ENCODE data around the gene CCDC60. TPM values are rescaled to one million over a fixed set of nuclear protein-coding genes. Genes with fewer than 3 reads are reported as not detected.

CCDC60 gene
- polyA plus RNA-seq, 1 experiment = not detected

DNA sequence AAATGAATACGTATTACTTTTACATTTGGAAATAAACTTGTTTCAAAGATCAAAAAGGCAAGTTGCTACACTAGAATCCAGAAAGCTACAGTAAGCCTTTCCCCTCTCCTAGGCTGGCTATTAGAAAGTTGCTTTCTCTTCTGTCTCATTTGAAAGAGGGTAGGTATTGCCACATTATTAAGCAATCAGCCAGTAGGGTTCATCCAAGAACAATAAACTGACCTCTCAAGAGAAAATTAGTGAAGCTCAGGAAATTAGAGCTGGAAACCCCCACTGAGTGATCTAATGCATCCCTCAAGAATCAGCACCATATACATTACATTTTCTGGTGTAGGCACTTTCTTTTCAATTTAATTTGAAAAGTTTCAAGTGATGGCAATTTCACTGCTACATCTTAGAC, 254.6 kb downstream of the CCDC60 start:
- Histone ChIP-seq H3K36me3 (ENCODE audit: control insufficient read depth, insufficient read depth, low read length) (no peaks in the 10 kb centered on the region), H3K27me3 (ENCODE audit: control insufficient read depth, insufficient read depth, low read length) (no peaks in the 10 kb centered on the region; the same call in 1 of the 2 replicates), H3K4me3 (ENCODE audit: low read depth, low read length) (no peak overlapping the region)
- ChIA-PET POLR2A (no interaction called here), CTCF (interaction anchor here (0.6 kb wide), 1 partner anchor 71 kb away, joined by 3 read pairs; no protein-coding TSS in a partner anchor)
- TF ChIP-seq, protein P1, sequence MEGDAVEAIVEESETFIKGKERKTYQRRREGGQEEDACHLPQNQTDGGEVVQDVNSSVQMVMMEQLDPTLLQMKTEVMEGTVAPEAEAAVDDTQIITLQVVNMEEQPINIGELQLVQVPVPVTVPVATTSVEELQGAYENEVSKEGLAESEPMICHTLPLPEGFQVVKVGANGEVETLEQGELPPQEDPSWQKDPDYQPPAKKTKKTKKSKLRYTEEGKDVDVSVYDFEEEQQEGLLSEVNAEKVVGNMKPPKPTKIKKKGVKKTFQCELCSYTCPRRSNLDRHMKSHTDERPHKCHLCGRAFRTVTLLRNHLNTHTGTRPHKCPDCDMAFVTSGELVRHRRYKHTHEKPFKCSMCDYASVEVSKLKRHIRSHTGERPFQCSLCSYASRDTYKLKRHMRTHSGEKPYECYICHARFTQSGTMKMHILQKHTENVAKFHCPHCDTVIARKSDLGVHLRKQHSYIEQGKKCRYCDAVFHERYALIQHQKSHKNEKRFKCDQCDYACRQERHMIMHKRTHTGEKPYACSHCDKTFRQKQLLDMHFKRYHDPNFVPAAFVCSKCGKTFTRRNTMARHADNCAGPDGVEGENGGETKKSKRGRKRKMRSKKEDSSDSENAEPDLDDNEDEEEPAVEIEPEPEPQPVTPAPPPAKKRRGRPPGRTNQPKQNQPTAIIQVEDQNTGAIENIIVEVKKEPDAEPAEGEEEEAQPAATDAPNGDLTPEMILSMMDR (IDR thresholded peaks at IDR 0.05; ENCODE audit: insufficient read depth, low read depth, low read length) = no peak
- no peak for DNase-seq (ENCODE audit: low read depth)

DNA sequence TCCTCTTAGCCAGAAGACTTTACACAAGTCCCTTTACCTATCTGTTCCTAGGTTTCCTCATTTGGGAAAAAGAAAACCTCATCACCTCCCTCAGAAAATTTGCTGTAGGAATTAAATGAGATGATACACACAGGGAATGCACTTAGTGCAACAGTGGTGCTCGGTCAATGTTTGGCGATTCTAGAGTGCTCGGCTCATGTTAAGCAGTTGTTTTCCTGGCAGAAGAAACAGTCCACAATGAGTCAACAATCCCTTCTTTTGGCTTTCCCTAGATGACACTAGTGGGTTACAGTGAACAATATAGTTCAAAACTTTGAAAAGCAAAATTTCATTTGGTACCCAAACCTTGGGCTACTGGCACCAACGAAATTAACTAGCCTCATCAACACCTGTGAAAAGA, 255.1 kb downstream of the CCDC60 start:
- ChIA-PET POLR2A (no interaction called here), CTCF (interaction anchor here (0.6 kb wide), 1 partner anchor 70 kb away, joined by 3 read pairs; no protein-coding TSS in a partner anchor)
- TF ChIP-seq, protein P1 (IDR thresholded peaks at IDR 0.05; ENCODE audit: insufficient read depth, low read depth, low read length) = no peak
- Histone ChIP-seq H3K27me3 (ENCODE audit: control insufficient read depth, insufficient read depth, low read length) (no peaks in the 10 kb centered on the region; the same call in 1 of the 2 replicates), H3K36me3 (ENCODE audit: control insufficient read depth, insufficient read depth, low read length) (no peaks in the 10 kb centered on the region), H3K4me3 (ENCODE audit: low read depth, low read length) (no peak overlapping the region)
- no peak for DNase-seq (ENCODE audit: low read depth)

Other genes with a start within 250 kb of the CCDC60 start
- 19.1 and 19.3 TPM in 2 replicates for gene HSPB8, start 155.8 kb upstream of the CCDC60 start, polyA plus RNA-seq (2011; rRNA removed)